ENCODE data around the gene RNF7.
"Not testable (repeated sequence)": the region's sequence is repeated elsewhere in the genome, so short reads cannot be mapped to it uniquely, and the experiment has no call there.

RNF7 gene

GRCh38 chr3:141735770-141736465, 2.2 kb upstream of the RNF7 start:
- no peak for DNase-seq

GRCh38 chr3:141737093-141737492, 1.0 kb upstream of the RNF7 start:
- no peak for DNase-seq

GRCh38 chr3:141737678-141738021, 448 bp upstream of the RNF7 start:
- no peak for DNase-seq

GRCh38 chr3:141738891-141739363, 829 bp downstream of the RNF7 start:
- peak; percentile 21 for DNase-seq

- DNase-seq, result no peak
Measured at GRCh38 chr3:141739731-141740130, 1.6 kb downstream of the RNF7 start.

GRCh38 chr3:141740349-141740748, 2.3 kb downstream of the RNF7 start:
- DNase-seq, result no peak

GRCh38 chr3:141743305-141743704, 5.2 kb downstream of the RNF7 start:
- DNase-seq, result no peak

- no peak for DNase-seq
Measured at GRCh38 chr3:141746962-141747361, 8.9 kb downstream of the RNF7 start.

GRCh38 chr3:141753399-141753798, 15.3 kb downstream of the RNF7 start:
- DNase-seq, result no peak

GRCh38 chr3:141754032-141754431, 15.9 kb downstream of the RNF7 start:
- DNase-seq, result no peak

- DNase-seq, result not testable (repeated sequence)
Measured at GRCh38 chr3:141762552-141762951, 24.5 kb downstream of the RNF7 start.

- no peak for DNase-seq
Measured at GRCh38 chr3:141763088-141763750, 25.1 kb downstream of the RNF7 start, which contains the start of gene GRK7. GRK7 (plus strand) TSS chr3:141763408; CDS start chr3:141778285, 14,877 bp downstream.

GRCh38 chr3:141764045-141764444, 25.9 kb downstream of the RNF7 start:
- DNase-seq, result no peak

- no peak for DNase-seq
Measured at GRCh38 chr3:141764465-141764864, 26.4 kb downstream of the RNF7 start.

- no peak for DNase-seq
Measured at GRCh38 chr3:141764986-141765385, 26.9 kb downstream of the RNF7 start.

GRCh38 chr3:141767066-141767465, 29.0 kb downstream of the RNF7 start:
- DNase-seq, result no peak

GRCh38 chr3:141769221-141769894, 31.3 kb downstream of the RNF7 start:
- no peak for DNase-seq

- DNase-seq, result no peak
Measured at GRCh38 chr3:141773676-141774075, 35.6 kb downstream of the RNF7 start.

GRCh38 chr3:141776376-141776775, 38.3 kb downstream of the RNF7 start:
- no peak for DNase-seq

GRCh38 chr3:141776885-141777284, 38.8 kb downstream of the RNF7 start:
- no peak for DNase-seq

- no peak for DNase-seq
Measured at GRCh38 chr3:141777957-141778813, 40.1 kb downstream of the RNF7 start.

- DNase-seq, result no peak
Measured at GRCh38 chr3:141779667-141780066, 41.6 kb downstream of the RNF7 start.

- no peak for DNase-seq
Measured at GRCh38 chr3:141782386-141782932, 44.4 kb downstream of the RNF7 start.
